Subcutaneous abdominal adipose tissue (tissue), 5 donors: ENCODE measurements around the gene MPRIP.

Source experiments
- H3K27ac ChIP-seq: one replicate; pipeline ENCODE4 v1.7.0; 2013; ENCODE audit warnings: low read depth, mild to moderate bottlenecking, inconsistent platforms, low read length, moderate library complexity
- H3K27me3 ChIP-seq, 5 donors: one replicate each; pipeline ENCODE4 v1.7.0; 2013; ENCODE audit warnings: low read length in 5 of 5, inconsistent platforms in 1 of 5; ENCODE audit not compliant: control insufficient read depth in 5 of 5, insufficient read depth in 4 of 5
- H3K36me3 ChIP-seq, 5 donors: one replicate each; pipeline ENCODE4 v1.7.0; 2013; ENCODE audit warnings: low read length in 5 of 5; ENCODE audit not compliant: control insufficient read depth in 5 of 5, insufficient read depth in 5 of 5
- H3K4me1 ChIP-seq, 5 donors: one replicate each; pipeline ENCODE4 v1.7.0; 2013; ENCODE audit warnings: low read length in 5 of 5, mild to moderate bottlenecking in 3 of 5, moderate library complexity in 1 of 5; ENCODE audit not compliant: control insufficient read depth in 5 of 5, insufficient read depth in 5 of 5
- H3K4me3 ChIP-seq, 5 donors: one replicate each; pipeline ENCODE4 v1.7.0; 2013; ENCODE audit warnings: low read length in 5 of 5, low read depth in 1 of 5
- H3K9ac ChIP-seq, 5 donors: one replicate each; pipeline ENCODE4 v1.7.0; 2013; ENCODE audit warnings: low read length in 5 of 5, mild to moderate bottlenecking in 4 of 5, moderate library complexity in 3 of 5
- H3K9me3 ChIP-seq, 5 donors: one replicate each; pipeline ENCODE4 v1.7.0; 2013; ENCODE audit warnings: low read length in 5 of 5; ENCODE audit not compliant: control insufficient read depth in 5 of 5
- donor health status: healthy.
- donor health status: healthy.
- donor health status: healthy.
- donor health status: healthy.
- donor health status: healthy.

Gene MPRIP

DNA sequence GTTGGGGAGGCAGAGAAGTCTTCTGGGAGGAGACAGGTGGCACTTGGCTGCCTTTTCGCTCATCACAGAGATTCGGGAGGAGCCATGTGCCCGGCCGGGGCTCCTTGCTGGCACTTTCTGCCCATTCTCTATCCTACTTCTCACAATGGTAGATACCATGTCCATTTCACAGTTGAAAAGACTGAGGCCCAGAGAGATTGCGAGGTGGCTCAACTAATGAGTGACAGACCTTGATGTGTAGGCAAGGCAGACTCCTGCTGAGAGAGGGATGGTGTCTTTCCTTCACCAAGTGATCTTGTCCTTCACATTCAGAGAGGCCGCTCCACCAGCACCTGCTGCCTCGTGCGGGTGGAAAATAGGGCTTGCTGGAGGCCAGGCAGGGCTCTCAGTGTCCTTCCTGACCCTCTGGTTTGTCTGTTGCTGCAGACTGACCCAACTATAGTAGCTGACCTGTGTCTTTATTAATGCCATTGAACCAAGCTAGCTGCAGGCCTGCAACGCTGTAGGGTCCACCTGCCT lies 42.1 kb downstream of the MPRIP start:
- H3K4me1 ChIP-seq = peaks cover 2 to 26% (median 17%) of the 10 kb centered on the region in 5 donors
- H3K36me3 ChIP-seq = peaks cover 0 to 36% (median 27%) of the 10 kb centered on the region in 5 donors

GRCh38 chr17:17084941-17085340 lies 42.7 kb downstream of the MPRIP start:
- Histone ChIP-seq H3K27me3 (no peaks in the 10 kb centered on the region), H3K9ac (no peak overlapping the region), H3K9me3 (no peaks in the 10 kb centered on the region), H3K4me3 (no peak overlapping the region), H3K4me1 (peaks cover 1 to 21% (median 12%) of the 10 kb centered on the region in 5 donors), H3K36me3 (peaks cover 0 to 40% (median 29%) of the 10 kb centered on the region in 5 donors), H3K27ac (no peak overlapping the region)

More for the DNA sequence above, 42.1 kb downstream of the MPRIP start:
- H3K27ac ChIP-seq = no peak overlapping the region
- H3K9me3 ChIP-seq = no peaks in the 10 kb centered on the region
- no peak overlapping the region for H3K4me3 ChIP-seq
- H3K27me3 ChIP-seq = no peaks in the 10 kb centered on the region
- no peak overlapping the region for H3K9ac ChIP-seq

DNA sequence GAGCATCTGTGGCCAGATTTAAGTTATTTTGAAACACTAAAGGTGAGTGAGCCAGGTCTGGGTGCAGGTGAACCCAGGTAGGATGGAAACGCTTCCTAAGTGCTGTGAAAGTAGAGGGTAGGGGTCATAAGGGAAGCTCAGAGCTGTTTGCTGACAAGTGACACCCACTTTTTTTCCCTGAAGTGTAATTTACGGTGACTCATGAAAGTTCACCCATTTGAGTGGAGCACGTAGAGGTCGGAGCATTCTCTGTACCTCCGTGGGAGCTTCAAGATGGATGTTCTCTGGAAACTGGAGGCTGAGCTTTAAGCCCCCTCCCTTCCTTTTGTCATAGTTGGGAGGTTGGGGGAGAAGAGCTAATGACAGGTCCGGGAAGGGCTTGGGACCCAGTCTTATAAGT lies 44.3 kb downstream of the MPRIP start:
- H3K27ac ChIP-seq = no peak overlapping the region
- H3K4me3 ChIP-seq = no peak overlapping the region
- H3K36me3 ChIP-seq = peaks cover 0 to 57% (median 35%) of the 10 kb centered on the region in 5 donors
- no peak overlapping the region for H3K9ac ChIP-seq
- no peaks in the 10 kb centered on the region for H3K27me3 ChIP-seq
- peaks cover 0 to 15% (median 12%) of the 10 kb centered on the region in 5 donors for H3K4me1 ChIP-seq
- no peaks in the 10 kb centered on the region for H3K9me3 ChIP-seq

DNA sequence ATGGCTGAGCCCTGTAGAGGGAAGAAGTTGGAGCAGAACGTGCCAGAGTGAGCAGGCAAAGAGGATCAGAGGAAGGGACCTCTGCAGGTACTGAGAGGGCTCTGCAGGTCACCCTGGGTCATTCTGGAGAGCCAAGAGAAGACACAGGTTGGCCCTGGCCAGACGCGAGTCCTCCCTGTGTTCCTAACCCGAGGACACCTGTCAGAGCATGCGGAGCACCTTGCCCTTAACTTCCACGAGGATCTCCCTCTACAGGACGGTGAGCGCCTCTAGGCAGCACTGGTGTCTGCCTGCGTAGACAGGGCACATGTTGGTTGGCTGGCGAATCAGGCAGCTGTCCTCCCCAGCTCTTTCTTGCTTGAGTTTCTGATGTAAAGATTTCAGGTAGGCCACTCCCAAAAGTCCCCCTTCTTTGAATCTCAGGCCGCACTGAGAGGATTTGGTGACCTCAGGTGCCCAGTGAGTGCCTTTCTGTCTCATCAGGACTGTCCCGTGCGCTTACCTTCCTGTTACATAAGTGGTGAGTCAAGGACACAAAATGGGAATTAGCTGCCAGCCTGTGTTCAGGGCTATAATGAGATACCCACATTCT lies 45.3 kb downstream of the MPRIP start:
- Histone ChIP-seq H3K9ac (no peak overlapping the region), H3K4me3 (no peak overlapping the region), H3K9me3 (no peaks in the 10 kb centered on the region), H3K27ac (no peak overlapping the region), H3K36me3 (peaks cover 0 to 57% (median 33%) of the 10 kb centered on the region in 5 donors), H3K27me3 (no peaks in the 10 kb centered on the region), H3K4me1 (peaks cover 0 to 17% (median 15%) of the 10 kb centered on the region in 5 donors)

- Histone ChIP-seq H3K36me3 (peaks cover 0 to 52% (median 29%) of the 10 kb centered on the region in 5 donors), H3K27me3 (no peaks in the 10 kb centered on the region), H3K9me3 (no peaks in the 10 kb centered on the region), H3K4me3 (no peak overlapping the region), H3K4me1 (peaks cover 0 to 22% (median 21%) of the 10 kb centered on the region in 5 donors), H3K9ac (no peak overlapping the region), H3K27ac (peak overlapping the region; percentile 1)
These were observed 45.8 kb downstream of the MPRIP start for GRCh38 chr17:17088086-17088485.

- no peak overlapping the region for H3K4me3 ChIP-seq
- H3K4me1 ChIP-seq = peaks cover 0 to 29% (median 27%) of the 10 kb centered on the region in 5 donors
- no peaks in the 10 kb centered on the region for H3K9me3 ChIP-seq
- H3K9ac ChIP-seq = no peak overlapping the region
- no peaks in the 10 kb centered on the region for H3K27me3 ChIP-seq
- H3K27ac ChIP-seq = peak overlapping the region; percentile 1
- H3K36me3 ChIP-seq = peaks cover 0 to 46% (median 27%) of the 10 kb centered on the region in 5 donors
These were observed 46.6 kb downstream of the MPRIP start for GRCh38 chr17:17088541-17089525.

DNA sequence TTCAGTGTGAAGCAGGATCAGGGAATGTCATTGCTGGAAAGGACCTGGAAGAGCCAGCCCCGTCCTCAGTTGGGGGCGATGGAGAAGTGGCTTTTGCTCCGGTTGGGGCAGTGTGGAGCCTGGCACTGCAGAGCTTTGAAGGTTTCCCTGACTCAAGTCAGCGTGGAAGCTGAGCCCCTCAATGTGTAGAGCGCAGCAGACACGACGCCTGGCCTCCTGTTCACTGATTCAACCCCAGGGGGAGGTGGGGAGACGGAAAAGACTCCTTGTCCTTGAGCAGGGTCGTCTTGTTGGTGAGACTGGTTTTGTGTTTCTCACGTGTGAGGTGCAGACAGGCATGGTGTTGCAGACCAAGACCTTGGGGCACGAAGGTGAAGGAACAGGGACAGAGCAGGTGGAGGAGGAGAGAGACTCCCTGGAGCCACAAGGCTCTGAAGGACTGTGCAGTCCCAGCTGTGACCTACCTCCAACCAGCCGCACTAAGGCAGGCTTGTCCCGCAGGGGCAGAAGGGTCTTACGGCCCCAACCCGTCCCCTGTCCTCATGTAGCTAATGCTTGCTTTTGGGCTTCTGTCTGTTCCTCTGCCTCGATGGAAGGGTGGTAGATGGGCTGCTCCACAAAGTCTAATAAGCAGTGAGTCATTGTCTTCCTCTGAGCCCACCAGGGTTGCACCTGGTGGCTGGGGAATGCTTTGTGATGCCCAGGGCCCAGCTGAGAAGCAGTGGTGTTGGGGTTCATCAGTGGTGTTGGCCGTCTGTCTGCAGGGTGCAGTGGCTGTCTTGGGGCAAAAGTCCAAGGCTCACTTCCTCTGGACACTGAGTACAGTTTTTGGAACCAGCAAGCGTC lies 47.8 kb downstream of the MPRIP start:
- no peak overlapping the region for H3K4me3 ChIP-seq
- no peak overlapping the region for H3K27ac ChIP-seq
- H3K36me3 ChIP-seq = peaks cover 0 to 34% (median 21%) of the 10 kb centered on the region in 5 donors
- H3K27me3 ChIP-seq = no peaks in the 10 kb centered on the region
- no peak overlapping the region for H3K9ac ChIP-seq
- H3K9me3 ChIP-seq = no peaks in the 10 kb centered on the region
- H3K4me1 ChIP-seq = peaks cover 0 to 30% (median 27%) of the 10 kb centered on the region in 5 donors

DNA sequence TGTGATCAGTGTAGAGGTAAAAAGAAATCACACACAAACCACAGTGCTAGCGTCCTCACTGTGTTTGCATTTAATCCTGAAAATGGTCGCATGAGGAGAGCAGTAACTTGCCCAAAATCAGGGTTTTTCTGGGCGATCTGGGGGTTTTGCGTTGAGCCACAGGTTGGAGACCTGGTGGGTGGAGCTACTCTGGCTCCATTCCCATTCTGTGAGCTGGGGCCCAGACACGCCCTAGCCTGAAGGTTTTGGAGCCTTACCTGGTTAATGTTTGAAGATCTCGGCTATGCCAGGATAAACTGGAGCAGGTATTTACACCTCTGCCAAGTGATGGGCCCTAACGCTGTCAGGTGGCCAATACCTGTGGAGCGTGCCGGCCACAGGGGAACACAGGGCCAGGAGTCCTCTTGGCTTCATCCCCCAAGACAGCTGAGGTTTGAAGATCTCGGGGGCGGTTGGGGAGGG lies 48.4 kb downstream of the MPRIP start:
- no peak overlapping the region for H3K27ac ChIP-seq

DNA sequence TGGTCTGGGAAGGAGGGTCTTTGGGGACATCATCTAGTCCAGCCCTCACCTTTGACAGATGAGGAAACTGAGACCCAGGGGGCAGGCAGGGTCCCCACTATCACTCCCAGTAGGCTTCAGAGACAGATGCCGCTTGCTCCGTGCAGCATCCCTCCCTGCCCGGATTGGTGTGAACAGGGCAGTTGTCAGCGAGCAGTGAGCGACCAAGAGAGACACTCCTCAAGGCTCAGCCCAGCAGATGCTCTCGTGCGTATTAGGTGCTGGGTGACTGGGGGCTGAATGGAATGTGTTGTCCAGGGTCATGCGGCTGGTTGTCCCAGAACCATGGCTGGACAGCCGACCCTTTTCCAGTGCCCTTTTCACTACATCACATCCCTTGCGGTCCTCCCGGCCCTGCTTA lies 49.0 kb downstream of the MPRIP start:
- H3K27ac ChIP-seq = no peak overlapping the region
- no peaks in the 10 kb centered on the region for H3K9me3 ChIP-seq
- H3K27me3 ChIP-seq = no peaks in the 10 kb centered on the region
- H3K36me3 ChIP-seq = peaks cover 0 to 33% (median 21%) of the 10 kb centered on the region in 5 donors
- H3K9ac ChIP-seq = no peak overlapping the region
- peaks cover 1 to 39% (median 34%) of the 10 kb centered on the region in 5 donors for H3K4me1 ChIP-seq
- H3K4me3 ChIP-seq = no peak overlapping the region

More for the DNA sequence above, 48.4 kb downstream of the MPRIP start:
- H3K9ac ChIP-seq = no peak overlapping the region
- H3K4me1 ChIP-seq = peaks cover 0 to 33% (median 29%) of the 10 kb centered on the region in 5 donors
- no peaks in the 10 kb centered on the region for H3K9me3 ChIP-seq
- peaks cover 0 to 33% (median 21%) of the 10 kb centered on the region in 5 donors for H3K36me3 ChIP-seq
- no peaks in the 10 kb centered on the region for H3K27me3 ChIP-seq
- H3K4me3 ChIP-seq = no peak overlapping the region
